SK-N-SH (cell line): ENCODE results near the gene USH1C. TPM values are rescaled to one million over a fixed set of nuclear protein-coding genes. Genes with fewer than 3 reads are reported as not detected.

Source experiments
- CTCF ChIA-PET: fragments of 300-600, 350-600 bp; formaldehyde crosslinking; extraction: SDS; loops from one replicate; lab custom pipeline; 2021; lab: Yijun Ruan, JAX
- POLR2A ChIA-PET: fragments of 350-600 bp; sonication (Branson Sonifier 250); formaldehyde crosslinking; extraction: SDS; loops from one replicate; lab custom pipeline; 2020; ENCODE audit warnings: antibody characterized with exemption, inconsistent platforms; lab: Yijun Ruan, JAX
- DNase-seq: peaks from one replicate; pipeline ENCODE4 v3.0.0; 2012
- H2AFZ ChIP-seq: fragments of 200-600 bp; sonication (generic); 2 replicates; pipeline ENCODE4 v1.8.1; 2016; ENCODE audit warnings: antibody characterized with exemption, mild to moderate bottlenecking, low read depth
- H3F3A ChIP-seq: fragments of 200-600 bp; sonication (generic); replicated peaks from 2 replicates; pipeline ENCODE3; 2016; ENCODE audit warnings: antibody characterized with exemption, mild to moderate bottlenecking; ENCODE audit not compliant: insufficient read depth
- H3K27ac ChIP-seq, 2 experiments: fragments of 200-500 bp in 1 of 2; fragments of 200-600 bp in 1 of 2; sonication (Bioruptor generic) in 1 of 2; sonication (generic), shearing (Covaris generic) in 1 of 2; 2 replicates each; pipeline versions ENCODE4 v1.5.1 to v1.6.1; 2014 to 2016; ENCODE audit warnings: low read depth in 2 of 2, inconsistent platforms in 1 of 2, low read length in 1 of 2, mild to moderate bottlenecking in 1 of 2, mixed read lengths in 1 of 2
- H3K27me3 ChIP-seq: fragments of 200-600 bp; sonication (generic), shearing (Covaris generic); 2 replicates; pipeline ENCODE4 v1.6.1; 2016; ENCODE audit warnings: mixed run types; ENCODE audit not compliant: insufficient read depth
- H3K36me3 ChIP-seq, 2 experiments: fragments of 200-500 bp in 1 of 2; fragments of 200-600 bp in 1 of 2; sonication (Bioruptor generic) in 1 of 2; sonication (generic) in 1 of 2; replicated peaks in 1 of 2; 2 replicates each; pipeline versions ENCODE3 to v1.5.1; 2014 to 2016; ENCODE audit warnings: low read length in 1 of 2, mild to moderate bottlenecking in 1 of 2; ENCODE audit not compliant: insufficient read depth in 2 of 2, control insufficient read depth in 1 of 2
- H3K4me1 ChIP-seq, 2 experiments: fragments of 200-500 bp in 1 of 2; fragments of 200-600 bp in 1 of 2; sonication (Bioruptor generic) in 1 of 2; sonication (generic), shearing (Covaris generic) in 1 of 2; 2 replicates each; pipeline versions ENCODE4 v1.5.1 to v1.6.1; 2014 to 2016; ENCODE audit warnings: low read depth in 1 of 2, low read length in 1 of 2, mixed run types in 1 of 2; ENCODE audit not compliant: insufficient read depth in 2 of 2, control insufficient read depth in 1 of 2
- H3K4me2 ChIP-seq: fragments of 200-600 bp; sonication (generic), shearing (Covaris generic); 2 replicates; pipeline ENCODE4 v1.6.1; 2017; ENCODE audit warnings: mixed run types
- H3K4me3 ChIP-seq, 2 experiments: fragments of 200-500 bp in 1 of 2; fragments of 200-600 bp in 1 of 2; sonication (Bioruptor generic) in 1 of 2; sonication (generic), shearing (Covaris generic) in 1 of 2; 2 replicates each; pipeline versions ENCODE4 v1.5.1 to v1.8.1; 2014 to 2016; ENCODE audit warnings: low read depth in 2 of 2, inconsistent platforms in 1 of 2, low read length in 1 of 2, mild to moderate bottlenecking in 1 of 2, mixed read lengths in 1 of 2, moderate library complexity in 1 of 2
- H3K79me2 ChIP-seq: fragments of 200-600 bp; sonication (generic); 2 replicates; pipeline ENCODE4 v1.8.1; 2017; ENCODE audit warnings: mild to moderate bottlenecking; ENCODE audit not compliant: insufficient read depth
- H3K9ac ChIP-seq: fragments of 200-600 bp; sonication (generic); 2 replicates; pipeline ENCODE4 v1.6.1; 2017; ENCODE audit warnings: mixed run types
- H3K9me2 ChIP-seq: fragments of 200-600 bp; sonication (generic); 2 replicates; pipeline ENCODE4 v1.6.1; 2017; ENCODE audit warnings: mixed run types
- H3K9me3 ChIP-seq: fragments of 200-600 bp; sonication (generic); 2 replicates; pipeline ENCODE4 v1.6.1; 2017; ENCODE audit warnings: mixed run types, mild to moderate bottlenecking, moderate library complexity
- H4K20me1 ChIP-seq: fragments of 200-600 bp; sonication (generic); 2 replicates; pipeline ENCODE4 v1.6.1; 2017; ENCODE audit warnings: mild to moderate bottlenecking, mixed run types; ENCODE audit not compliant: insufficient read depth
- CHD2 ChIP-seq: fragments of 150-350 bp; IDR thresholded peaks from 2 replicates; pipeline ENCODE4 v1.6.1; 2018; ENCODE audit warnings: low read length; ENCODE audit not compliant: partially characterized antibody
- ELF1 ChIP-seq: IDR thresholded peaks from 2 replicates; pipeline ENCODE4 v1.4.0; 2012
- EP300 ChIP-seq, 2 experiments: IDR thresholded peaks; 2 replicates each; pipeline versions ENCODE4 v1.4.0 to v1.6.1; 2012; ENCODE audit warnings: borderline replicate concordance in 1 of 2, low read depth in 1 of 2, low read length in 1 of 2
- EZH2phosphoT487 ChIP-seq: fragments of 200-600 bp; sonication (generic); IDR thresholded peaks from 2 replicates; pipeline ENCODE4 v1.6.1; 2017; ENCODE audit warnings: low read depth, mixed run types, mild to moderate bottlenecking, antibody characterized with exemption, moderate library complexity, borderline replicate concordance
- FOSL2 ChIP-seq: IDR thresholded peaks from 2 replicates; pipeline ENCODE4 v1.4.0; 2012; ENCODE audit warnings: low read depth, mild to moderate bottlenecking, moderate library complexity, borderline replicate concordance
- FOXM1 ChIP-seq: IDR thresholded peaks from 2 replicates; pipeline ENCODE4 v1.4.0; 2012; ENCODE audit warnings: low read depth, mild to moderate bottlenecking
- GABPA ChIP-seq: IDR thresholded peaks from 2 replicates; pipeline ENCODE4 v1.4.0; 2012; ENCODE audit warnings: low read depth, mild to moderate bottlenecking
- NRF1 ChIP-seq: IDR thresholded peaks from 2 replicates; pipeline ENCODE4 v1.6.1; 2012; ENCODE audit warnings: low read depth, mild to moderate bottlenecking, low read length
- POLR2AphosphoS5 ChIP-seq: IDR thresholded peaks from 2 replicates; pipeline ENCODE4 v1.6.1; 2012; ENCODE audit warnings: low read depth, low read length
- RAD21 ChIP-seq: IDR thresholded peaks from 2 replicates; pipeline ENCODE4 v1.6.1; 2012; ENCODE audit warnings: mild to moderate bottlenecking, low read length
- SMC3 ChIP-seq: IDR thresholded peaks from 2 replicates; pipeline ENCODE4 v1.6.1; 2012; ENCODE audit warnings: low read depth, low read length, improper control_type of control experiment
- TAF1 ChIP-seq: IDR thresholded peaks from 2 replicates; pipeline ENCODE4 v1.6.1; 2012; ENCODE audit warnings: low read depth, mild to moderate bottlenecking, low read length, moderate library complexity, borderline replicate concordance
- TCF12 ChIP-seq: IDR thresholded peaks from 2 replicates; pipeline ENCODE4 v1.4.0; 2012
- TEAD4 ChIP-seq: IDR thresholded peaks from 2 replicates; pipeline ENCODE4 v1.4.0; 2012; ENCODE audit warnings: mild to moderate bottlenecking, borderline replicate concordance; ENCODE audit not compliant: insufficient read depth
- YY1 ChIP-seq: IDR thresholded peaks from 2 replicates; pipeline ENCODE4 v1.4.0; 2012; ENCODE audit warnings: low read depth, mild to moderate bottlenecking
- WGBS: methylation state at CpG from one replicate; pipeline ENCODE4 v1.1.6; 2017; ENCODE audit warnings: low lambda C conversion rate; 5-methylcytosine and 5-hydroxymethylcytosine counted together
- polyA plus RNA-seq, 3 experiments: library from polyadenylated mRNA; depleted of rRNA; stranded (reverse); fragments of >200 nt; gene quantifications; 2 replicates each; pipeline ENCODE4 v1.2.3, GENCODE V29; 2012
- TF ChIP-seq, protein P1 (sequence below): IDR thresholded peaks from 2 replicates; pipeline ENCODE4 v1.4.0; 2012; ENCODE audit warnings: low read depth
- TF ChIP-seq, protein P2 (sequence below): IDR thresholded peaks from 2 replicates; pipeline ENCODE4 v1.4.0; 2012; ENCODE audit warnings: low read depth, borderline replicate concordance
- TF ChIP-seq, protein P3 (sequence below): IDR thresholded peaks from 2 replicates; pipeline ENCODE4; 2012

Gene USH1C
- polyA plus RNA-seq, 1 of the 3 experiments (the other 2 are of a cell fraction) = not detected

DNA sequence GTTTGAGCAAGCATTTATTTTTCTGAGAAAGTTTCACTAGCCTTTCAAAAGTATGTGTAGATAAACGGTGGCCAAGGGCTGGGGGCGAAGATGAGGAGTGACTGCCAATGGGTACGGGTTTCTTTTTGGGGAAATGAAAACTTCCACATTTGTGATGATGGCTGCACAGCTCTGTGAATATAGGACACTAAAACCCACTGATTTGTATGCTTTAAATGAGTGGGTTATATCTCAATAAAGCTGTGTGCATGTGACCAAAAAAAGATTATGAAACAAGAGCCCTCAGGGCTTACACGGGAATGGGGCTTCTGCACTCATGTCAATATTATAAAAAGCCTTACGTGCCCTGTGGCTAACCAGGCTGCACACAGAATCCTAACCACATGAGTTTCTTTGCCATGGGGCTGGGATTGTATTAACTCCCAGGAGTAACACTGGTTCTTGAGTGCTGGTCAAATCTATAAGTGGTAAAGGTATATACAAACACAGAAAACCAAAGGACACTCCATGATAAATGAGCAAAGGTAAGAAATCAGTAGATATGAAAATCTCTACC is 98.9 kb downstream of the USH1C start:
- H3K27me3 ChIP-seq = no peaks in the 10 kb centered on the region; the same call in none of the 2 replicates
- no peaks in the 10 kb centered on the region for H3F3A ChIP-seq
- ChIA-PET POLR2A (no interaction called here), CTCF (interaction anchor here (0.8 to 1.5 kb wide), 2 partner anchors 11 to 12 kb away, joined by 3 read pairs; no protein-coding TSS in a partner anchor)
- H3K9ac ChIP-seq = no peak overlapping the region
- no peak for DNase-seq
- TF ChIP-seq, protein P1, sequence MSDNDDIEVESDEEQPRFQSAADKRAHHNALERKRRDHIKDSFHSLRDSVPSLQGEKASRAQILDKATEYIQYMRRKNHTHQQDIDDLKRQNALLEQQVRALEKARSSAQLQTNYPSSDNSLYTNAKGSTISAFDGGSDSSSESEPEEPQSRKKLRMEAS = no peak
- no peak for TF ChIP-seq ELF1
- TF ChIP-seq EP300 (IDR thresholded peaks at IDR 0.05; ENCODE audit: borderline replicate concordance in 1 of 2, low read depth in 1 of 2, low read length in 1 of 2) = no peak
- no peak for TF ChIP-seq FOSL2
- TF ChIP-seq RAD21 = no peak
- no peak for TF ChIP-seq SMC3
- no peak for TF ChIP-seq NRF1
- no peak overlapping the region for H3K4me2 ChIP-seq
- H3K9me3 ChIP-seq = no peaks in the 10 kb centered on the region
- no peaks in the 10 kb centered on the region for H3K79me2 ChIP-seq
- no peak overlapping the region for H3K27ac ChIP-seq
- no peaks in the 10 kb centered on the region for H3K4me1 ChIP-seq
- H2AFZ ChIP-seq = no peak overlapping the region
- H3K9me2 ChIP-seq = no peaks in the 10 kb centered on the region
- H4K20me1 ChIP-seq = no peaks in the 10 kb centered on the region
- no peaks in the 10 kb centered on the region for H3K36me3 ChIP-seq
- 48% methylated on average over 5 of the region's 5 CpGs for WGBS
- no peak overlapping the region for H3K4me3 ChIP-seq

DNA sequence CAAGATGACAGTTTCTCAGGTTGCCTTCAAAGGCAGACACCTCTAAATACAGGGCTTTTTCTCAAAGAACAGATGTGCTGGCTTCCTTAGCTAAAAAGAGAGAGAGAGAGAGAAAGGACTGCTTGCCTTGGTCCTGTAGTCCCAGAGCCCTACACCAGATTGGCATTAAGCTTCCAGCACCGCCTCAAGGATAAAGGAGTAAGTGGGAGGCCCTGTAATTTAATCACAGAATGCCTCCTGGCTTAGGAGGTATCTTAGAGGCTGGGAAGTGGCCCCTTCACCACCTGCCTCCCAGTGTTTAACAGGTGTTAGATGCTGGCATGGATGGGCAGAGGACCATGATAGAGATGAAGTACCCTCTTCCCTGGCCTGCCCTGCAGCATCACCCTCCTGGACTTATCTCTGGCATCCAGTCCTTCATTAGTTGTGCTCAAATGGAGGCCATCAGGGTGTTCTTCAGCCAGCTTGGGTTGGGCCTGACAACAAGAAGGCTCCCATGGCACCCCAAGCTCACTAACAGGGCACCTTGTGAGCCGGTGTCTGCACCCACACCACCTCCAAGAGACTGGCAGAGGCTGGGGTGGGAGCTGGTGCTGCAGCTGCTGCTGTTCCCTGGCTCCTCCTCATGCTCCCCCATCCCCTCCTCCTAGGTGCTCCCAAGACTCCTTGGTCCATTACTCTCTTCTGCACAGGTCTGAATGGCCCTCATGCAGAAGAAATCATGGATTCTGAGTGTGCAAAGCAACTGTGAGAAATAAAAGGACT is 100.1 kb downstream of the USH1C start:
- Histone ChIP-seq H3K27ac (no peak overlapping the region), H3K4me2 (no peak overlapping the region), H3K9ac (no peak overlapping the region), H3F3A (no peaks in the 10 kb centered on the region), H3K9me3 (no peaks in the 10 kb centered on the region), H3K9me2 (no peaks in the 10 kb centered on the region), H3K36me3 (no peaks in the 10 kb centered on the region), H2AFZ (no peak overlapping the region), H3K27me3 (no peaks in the 10 kb centered on the region; the same call in none of the 2 replicates), H4K20me1 (no peaks in the 10 kb centered on the region), H3K4me3 (no peak overlapping the region), H3K79me2 (no peaks in the 10 kb centered on the region), H3K4me1 (no peaks in the 10 kb centered on the region)
- WGBS = 46% methylated on average over 2 of the region's 2 CpGs
- DNase-seq = no peak
- ChIA-PET POLR2A (no interaction called here), CTCF (interaction anchor here (1.5 kb wide), 1 partner anchor 13 kb away, joined by 3 read pairs; no protein-coding TSS in a partner anchor)
- no peak for TF ChIP-seq RAD21
- no peak for TF ChIP-seq TEAD4
- TF ChIP-seq TCF12 = no peak
- TF ChIP-seq, protein P1 = no peak
- TF ChIP-seq YY1 = no peak
- no peak for TF ChIP-seq EZH2phosphoT487
- TF ChIP-seq, protein P2, sequence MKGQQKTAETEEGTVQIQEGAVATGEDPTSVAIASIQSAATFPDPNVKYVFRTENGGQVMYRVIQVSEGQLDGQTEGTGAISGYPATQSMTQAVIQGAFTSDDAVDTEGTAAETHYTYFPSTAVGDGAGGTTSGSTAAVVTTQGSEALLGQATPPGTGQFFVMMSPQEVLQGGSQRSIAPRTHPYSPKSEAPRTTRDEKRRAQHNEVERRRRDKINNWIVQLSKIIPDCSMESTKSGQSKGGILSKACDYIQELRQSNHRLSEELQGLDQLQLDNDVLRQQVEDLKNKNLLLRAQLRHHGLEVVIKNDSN = no peak
- TF ChIP-seq POLR2AphosphoS5 = no peak
- no peak for TF ChIP-seq FOXM1
- no peak for TF ChIP-seq GABPA
- no peak for TF ChIP-seq EP300 (IDR thresholded peaks at IDR 0.05; ENCODE audit: borderline replicate concordance in 1 of 2, low read depth in 1 of 2, low read length in 1 of 2)
- TF ChIP-seq, protein P3, sequence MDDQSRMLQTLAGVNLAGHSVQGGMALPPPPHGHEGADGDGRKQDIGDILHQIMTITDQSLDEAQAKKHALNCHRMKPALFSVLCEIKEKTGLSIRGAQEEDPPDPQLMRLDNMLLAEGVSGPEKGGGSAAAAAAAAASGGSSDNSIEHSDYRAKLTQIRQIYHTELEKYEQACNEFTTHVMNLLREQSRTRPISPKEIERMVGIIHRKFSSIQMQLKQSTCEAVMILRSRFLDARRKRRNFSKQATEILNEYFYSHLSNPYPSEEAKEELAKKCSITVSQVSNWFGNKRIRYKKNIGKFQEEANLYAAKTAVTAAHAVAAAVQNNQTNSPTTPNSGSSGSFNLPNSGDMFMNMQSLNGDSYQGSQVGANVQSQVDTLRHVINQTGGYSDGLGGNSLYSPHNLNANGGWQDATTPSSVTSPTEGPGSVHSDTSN = no peak
- no peak for TF ChIP-seq TAF1
- no peak for TF ChIP-seq ELF1
- no peak for TF ChIP-seq CHD2
